Measurements from ENCODE around the gene HOXD9. TPM values are rescaled to one million over a fixed set of nuclear protein-coding genes. Genes with fewer than 3 reads are reported as not detected.
A peak's percentile ranks its signal among the peaks of the same experiment; 100 is the strongest.

Gene HOXD9
- polyA plus RNA-seq, 1 donor from 2014 or later: not detected

DNA sequence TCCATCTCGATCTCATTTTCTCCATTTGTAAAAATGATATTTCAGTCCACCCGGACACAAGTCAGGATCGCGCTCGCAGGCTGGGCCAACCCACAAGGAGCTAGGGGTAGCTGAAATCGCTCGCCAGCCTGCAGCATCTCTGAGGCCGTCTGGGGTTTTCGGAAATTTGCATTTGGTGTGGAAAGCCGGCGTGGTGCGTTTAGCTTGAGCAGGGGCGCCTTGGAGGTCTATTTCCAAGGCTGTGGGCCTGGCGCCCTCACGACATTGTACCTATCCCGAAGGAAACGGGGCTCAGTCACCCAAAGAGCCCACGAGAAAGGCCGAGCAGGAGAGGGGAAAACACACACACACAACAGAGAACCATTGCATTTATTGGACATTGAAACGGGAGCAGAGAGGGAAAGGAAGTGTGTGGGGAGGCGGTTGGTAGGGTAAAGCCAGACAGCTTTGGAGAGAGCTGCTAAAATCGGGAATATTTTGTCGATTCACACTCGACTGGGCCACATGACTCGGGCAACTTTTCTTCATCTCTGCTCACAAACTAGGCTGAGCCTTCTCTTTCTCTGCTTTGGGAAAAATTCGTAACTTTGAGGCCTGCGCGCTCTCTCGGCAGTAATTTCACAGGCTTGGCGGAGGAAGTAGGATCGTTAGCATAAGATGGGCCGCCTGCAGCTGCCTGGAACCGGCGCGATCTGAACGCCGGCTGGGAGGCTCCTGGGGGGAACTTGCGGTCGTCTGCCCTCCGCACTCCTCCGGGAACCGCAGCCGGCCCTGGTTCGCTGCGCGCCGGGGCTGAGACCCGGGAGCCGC, 5.9 kb downstream of the HOXD9 start:
- H3K4me2 ChIP-seq (ENCODE audit: low read length): no peak overlapping the region
- TF ChIP-seq POLR2AphosphoS5 (IDR thresholded peaks at IDR 0.05) (peak; percentile 28), EZH2 (IDR thresholded peaks at IDR 0.05; ENCODE audit: borderline replicate concordance, insufficient read depth, low read length, poor library complexity, severe bottlenecking) (no peak)
- TF ChIP-seq, protein P1, sequence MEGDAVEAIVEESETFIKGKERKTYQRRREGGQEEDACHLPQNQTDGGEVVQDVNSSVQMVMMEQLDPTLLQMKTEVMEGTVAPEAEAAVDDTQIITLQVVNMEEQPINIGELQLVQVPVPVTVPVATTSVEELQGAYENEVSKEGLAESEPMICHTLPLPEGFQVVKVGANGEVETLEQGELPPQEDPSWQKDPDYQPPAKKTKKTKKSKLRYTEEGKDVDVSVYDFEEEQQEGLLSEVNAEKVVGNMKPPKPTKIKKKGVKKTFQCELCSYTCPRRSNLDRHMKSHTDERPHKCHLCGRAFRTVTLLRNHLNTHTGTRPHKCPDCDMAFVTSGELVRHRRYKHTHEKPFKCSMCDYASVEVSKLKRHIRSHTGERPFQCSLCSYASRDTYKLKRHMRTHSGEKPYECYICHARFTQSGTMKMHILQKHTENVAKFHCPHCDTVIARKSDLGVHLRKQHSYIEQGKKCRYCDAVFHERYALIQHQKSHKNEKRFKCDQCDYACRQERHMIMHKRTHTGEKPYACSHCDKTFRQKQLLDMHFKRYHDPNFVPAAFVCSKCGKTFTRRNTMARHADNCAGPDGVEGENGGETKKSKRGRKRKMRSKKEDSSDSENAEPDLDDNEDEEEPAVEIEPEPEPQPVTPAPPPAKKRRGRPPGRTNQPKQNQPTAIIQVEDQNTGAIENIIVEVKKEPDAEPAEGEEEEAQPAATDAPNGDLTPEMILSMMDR (IDR thresholded peaks at IDR 0.05; ENCODE audit: poor library complexity, severe bottlenecking): no peak
- no peaks in the 10 kb centered on the region for H3K36me3 ChIP-seq (ENCODE audit: insufficient read depth, low read length)
- no peaks in the 10 kb centered on the region for H4K20me1 ChIP-seq (ENCODE audit: insufficient read depth)
- H3K79me2 ChIP-seq (replicated peaks; ENCODE audit: insufficient read depth, low read length): no peaks in the 10 kb centered on the region
- no peak overlapping the region for H3K4me3 ChIP-seq (ENCODE audit: low read length)
- no peak overlapping the region for H3K27ac ChIP-seq (ENCODE audit: low read length)
- H3K27me3 ChIP-seq (ENCODE audit: insufficient read depth, low read depth, low read length): peaks cover 97% of the 10 kb centered on the region
- H2AFZ ChIP-seq (ENCODE audit: low read depth, low read length): no peak overlapping the region
- no peaks in the 10 kb centered on the region for H3F3A ChIP-seq (ENCODE audit: insufficient read depth, low read length, poor library complexity, severe bottlenecking)
- H3K9me3 ChIP-seq (ENCODE audit: low read length): no peaks in the 10 kb centered on the region
- H3K9me2 ChIP-seq (ENCODE audit: insufficient read depth, low read length): no peaks in the 10 kb centered on the region
- no peak overlapping the region for H3K9ac ChIP-seq (ENCODE audit: low read length)

DNA sequence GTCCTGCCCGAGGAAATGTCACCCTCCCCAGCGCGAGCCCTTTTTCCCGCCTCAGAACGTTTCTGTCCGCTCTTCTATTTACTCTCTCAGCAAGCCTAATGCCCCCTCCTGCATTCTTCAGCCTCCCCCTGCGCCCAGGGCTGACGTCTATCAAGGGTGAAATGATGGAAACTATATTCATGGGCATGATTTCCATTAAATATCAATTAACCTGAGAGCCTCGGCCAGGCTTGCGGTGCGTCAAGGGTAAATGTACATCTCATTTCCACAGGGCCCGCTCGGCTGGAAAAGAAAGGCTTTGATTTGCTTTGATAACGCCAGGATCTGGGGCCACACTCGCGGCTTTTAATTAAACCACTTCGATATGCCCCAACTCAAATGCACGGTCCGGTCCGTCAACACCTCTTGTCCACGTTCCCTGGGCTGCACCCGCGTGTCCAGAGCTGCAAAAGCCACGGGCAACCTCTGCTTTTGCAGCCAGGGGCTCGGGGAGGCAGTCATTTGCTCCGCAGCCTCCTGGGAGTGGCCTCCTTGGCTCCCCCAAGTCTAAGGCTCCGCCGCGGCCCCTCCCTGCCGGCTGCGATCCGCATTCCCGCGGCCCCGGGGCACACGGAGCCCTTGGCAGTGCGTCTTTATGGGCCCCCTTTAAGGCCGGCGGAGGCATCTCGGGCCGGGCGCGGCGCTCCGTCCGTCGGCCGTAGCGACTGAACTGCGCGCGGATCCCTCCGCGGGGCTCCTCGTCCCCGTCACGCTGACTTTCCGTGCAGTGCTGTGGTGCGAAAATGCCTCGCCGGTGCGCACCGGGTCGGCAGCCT, 6.7 kb downstream of the HOXD9 start, which contains the start of gene HOXD8:
Gene HOXD8 (plus strand): TSS at position 724 of the 815 bp plus-strand sequence. CDS start 662 bp downstream, outside the sequence.
- no peak within 1 kb of the TSS for H3K9ac ChIP-seq (ENCODE audit: low read length)
- no peaks in the 10 kb centered on the region for H3K79me2 ChIP-seq (replicated peaks; ENCODE audit: insufficient read depth, low read length)
- peak within 1 kb of the TSS; percentile 58 for H3K4me3 ChIP-seq (ENCODE audit: low read length)
- no peaks in the 10 kb centered on the region for H3F3A ChIP-seq (ENCODE audit: insufficient read depth, low read length, poor library complexity, severe bottlenecking)
- no peak for TF ChIP-seq EP300 (conservative IDR thresholded peaks at IDR 0.05; ENCODE audit: poor library complexity, severe bottlenecking)
- peak; percentile 40 for TF ChIP-seq EZH2 (IDR thresholded peaks at IDR 0.05; ENCODE audit: borderline replicate concordance, insufficient read depth, low read length, poor library complexity, severe bottlenecking)
- TF ChIP-seq, protein P1 (IDR thresholded peaks at IDR 0.05; ENCODE audit: poor library complexity, severe bottlenecking): no peak
- TF ChIP-seq, protein P2, sequence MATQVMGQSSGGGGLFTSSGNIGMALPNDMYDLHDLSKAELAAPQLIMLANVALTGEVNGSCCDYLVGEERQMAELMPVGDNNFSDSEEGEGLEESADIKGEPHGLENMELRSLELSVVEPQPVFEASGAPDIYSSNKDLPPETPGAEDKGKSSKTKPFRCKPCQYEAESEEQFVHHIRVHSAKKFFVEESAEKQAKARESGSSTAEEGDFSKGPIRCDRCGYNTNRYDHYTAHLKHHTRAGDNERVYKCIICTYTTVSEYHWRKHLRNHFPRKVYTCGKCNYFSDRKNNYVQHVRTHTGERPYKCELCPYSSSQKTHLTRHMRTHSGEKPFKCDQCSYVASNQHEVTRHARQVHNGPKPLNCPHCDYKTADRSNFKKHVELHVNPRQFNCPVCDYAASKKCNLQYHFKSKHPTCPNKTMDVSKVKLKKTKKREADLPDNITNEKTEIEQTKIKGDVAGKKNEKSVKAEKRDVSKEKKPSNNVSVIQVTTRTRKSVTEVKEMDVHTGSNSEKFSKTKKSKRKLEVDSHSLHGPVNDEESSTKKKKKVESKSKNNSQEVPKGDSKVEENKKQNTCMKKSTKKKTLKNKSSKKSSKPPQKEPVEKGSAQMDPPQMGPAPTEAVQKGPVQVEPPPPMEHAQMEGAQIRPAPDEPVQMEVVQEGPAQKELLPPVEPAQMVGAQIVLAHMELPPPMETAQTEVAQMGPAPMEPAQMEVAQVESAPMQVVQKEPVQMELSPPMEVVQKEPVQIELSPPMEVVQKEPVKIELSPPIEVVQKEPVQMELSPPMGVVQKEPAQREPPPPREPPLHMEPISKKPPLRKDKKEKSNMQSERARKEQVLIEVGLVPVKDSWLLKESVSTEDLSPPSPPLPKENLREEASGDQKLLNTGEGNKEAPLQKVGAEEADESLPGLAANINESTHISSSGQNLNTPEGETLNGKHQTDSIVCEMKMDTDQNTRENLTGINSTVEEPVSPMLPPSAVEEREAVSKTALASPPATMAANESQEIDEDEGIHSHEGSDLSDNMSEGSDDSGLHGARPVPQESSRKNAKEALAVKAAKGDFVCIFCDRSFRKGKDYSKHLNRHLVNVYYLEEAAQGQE (IDR thresholded peaks at IDR 0.05; ENCODE audit: borderline replicate concordance): no peak
- TF ChIP-seq TAF1 (IDR thresholded peaks at IDR 0.05; ENCODE audit: low read depth): no peak
- TF ChIP-seq POLR2AphosphoS5 (IDR thresholded peaks at IDR 0.05): peak; percentile 7
- no peak for TF ChIP-seq RAD21 (conservative IDR thresholded peaks at IDR 0.05)
- TF ChIP-seq MXI1 (conservative IDR thresholded peaks at IDR 0.05; ENCODE audit: poor library complexity, severe bottlenecking): no peak
- no peak for TF ChIP-seq SMC3 (conservative IDR thresholded peaks at IDR 0.05; ENCODE audit: poor library complexity)
- H3K27ac ChIP-seq (ENCODE audit: low read length): no peak within 1 kb of the TSS
- H3K9me2 ChIP-seq (ENCODE audit: insufficient read depth, low read length): no peaks in the 10 kb centered on the region
- H2AFZ ChIP-seq (ENCODE audit: low read depth, low read length): no peak within 1 kb of the TSS
- H3K36me3 ChIP-seq (ENCODE audit: insufficient read depth, low read length): no peaks in the 10 kb centered on the region
- H3K27me3 ChIP-seq (ENCODE audit: insufficient read depth, low read depth, low read length): peaks cover 97% of the 10 kb centered on the region
- H4K20me1 ChIP-seq (ENCODE audit: insufficient read depth): no peaks in the 10 kb centered on the region
- H3K9me3 ChIP-seq (ENCODE audit: low read length): no peaks in the 10 kb centered on the region
- H3K4me2 ChIP-seq (ENCODE audit: low read length): no peak within 1 kb of the TSS

Measured in neural cell (in vitro differentiated cells).